ENCODE results near the gene HEXA.

DNA sequence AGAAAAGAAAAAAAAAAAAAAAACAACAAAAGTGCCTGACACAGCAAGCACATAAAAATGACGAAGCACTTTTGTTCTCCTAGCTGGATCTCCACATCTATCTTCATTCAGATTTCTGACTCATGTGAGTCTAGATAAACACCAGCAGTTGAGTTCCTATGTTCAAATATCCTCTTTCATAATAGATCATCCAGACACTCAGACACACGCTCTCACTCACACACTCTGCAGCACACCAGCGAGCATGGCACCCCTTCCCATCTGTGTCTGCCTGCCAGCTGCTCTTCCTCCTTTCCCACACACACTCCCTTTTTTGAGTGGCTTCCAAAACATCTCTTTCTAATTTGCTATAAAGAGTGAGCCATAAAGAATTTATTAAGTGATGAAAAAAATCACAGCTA, 36.0 kb downstream of the HEXA start:
- TF ChIP-seq GABPA (IDR thresholded peaks at IDR 0.05; ENCODE audit: low read depth) (no peak), CTCF (IDR thresholded peaks at IDR 0.05; ENCODE audit: insufficient read depth, low read length) (no peak), POLR2AphosphoS5 (IDR thresholded peaks at IDR 0.05; ENCODE audit: low read depth) (no peak)
- TF ChIP-seq, protein P1, sequence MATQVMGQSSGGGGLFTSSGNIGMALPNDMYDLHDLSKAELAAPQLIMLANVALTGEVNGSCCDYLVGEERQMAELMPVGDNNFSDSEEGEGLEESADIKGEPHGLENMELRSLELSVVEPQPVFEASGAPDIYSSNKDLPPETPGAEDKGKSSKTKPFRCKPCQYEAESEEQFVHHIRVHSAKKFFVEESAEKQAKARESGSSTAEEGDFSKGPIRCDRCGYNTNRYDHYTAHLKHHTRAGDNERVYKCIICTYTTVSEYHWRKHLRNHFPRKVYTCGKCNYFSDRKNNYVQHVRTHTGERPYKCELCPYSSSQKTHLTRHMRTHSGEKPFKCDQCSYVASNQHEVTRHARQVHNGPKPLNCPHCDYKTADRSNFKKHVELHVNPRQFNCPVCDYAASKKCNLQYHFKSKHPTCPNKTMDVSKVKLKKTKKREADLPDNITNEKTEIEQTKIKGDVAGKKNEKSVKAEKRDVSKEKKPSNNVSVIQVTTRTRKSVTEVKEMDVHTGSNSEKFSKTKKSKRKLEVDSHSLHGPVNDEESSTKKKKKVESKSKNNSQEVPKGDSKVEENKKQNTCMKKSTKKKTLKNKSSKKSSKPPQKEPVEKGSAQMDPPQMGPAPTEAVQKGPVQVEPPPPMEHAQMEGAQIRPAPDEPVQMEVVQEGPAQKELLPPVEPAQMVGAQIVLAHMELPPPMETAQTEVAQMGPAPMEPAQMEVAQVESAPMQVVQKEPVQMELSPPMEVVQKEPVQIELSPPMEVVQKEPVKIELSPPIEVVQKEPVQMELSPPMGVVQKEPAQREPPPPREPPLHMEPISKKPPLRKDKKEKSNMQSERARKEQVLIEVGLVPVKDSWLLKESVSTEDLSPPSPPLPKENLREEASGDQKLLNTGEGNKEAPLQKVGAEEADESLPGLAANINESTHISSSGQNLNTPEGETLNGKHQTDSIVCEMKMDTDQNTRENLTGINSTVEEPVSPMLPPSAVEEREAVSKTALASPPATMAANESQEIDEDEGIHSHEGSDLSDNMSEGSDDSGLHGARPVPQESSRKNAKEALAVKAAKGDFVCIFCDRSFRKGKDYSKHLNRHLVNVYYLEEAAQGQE (IDR thresholded peaks at IDR 0.05; ENCODE audit: insufficient replicate concordance, low read depth) = no peak

Measured in HL-60 (cell line).